ENCODE results near the gene HNRNPA0. TPM values are rescaled to one million over a fixed set of nuclear protein-coding genes. Genes with fewer than 3 reads are reported as not detected.

HNRNPA0 gene
- total RNA-seq, 1 donor = 20.2 TPM

Other genes with a start within 250 kb of the HNRNPA0 start
- 13.7 TPM for gene KLHL3, start 18.3 kb downstream of the HNRNPA0 start, total RNA-seq
- gene MYOT, start 113.5 kb upstream of the HNRNPA0 start, total RNA-seq = not detected
- under 0.01 TPM for gene PKD2L2, start 135.1 kb upstream of the HNRNPA0 start, total RNA-seq

Data from hematopoietic multipotent progenitor cell (in vitro differentiated cells).